OCI-LY7 (cell line): ENCODE results near the gene IZUMO2.

Experiments
- EZH2phosphoT487 ChIP-seq: fragments of 200-600 bp; sonication (generic); IDR thresholded peaks from 2 replicates; pipeline ENCODE4 v1.6.1; 2018; ENCODE audit warnings: low read depth, borderline replicate concordance, mild to moderate bottlenecking, mixed run types, antibody characterized with exemption, low read length, moderate library complexity, mixed read lengths
- TF ChIP-seq, protein P1 (sequence below): fragments of 200-600 bp; sonication (generic); conservative IDR thresholded peaks from 2 replicates; pipeline ENCODE4 v1.5.1; 2014; ENCODE audit warnings: mild to moderate bottlenecking, antibody characterized with exemption, low read length, moderate library complexity, mixed read lengths

DNA sequence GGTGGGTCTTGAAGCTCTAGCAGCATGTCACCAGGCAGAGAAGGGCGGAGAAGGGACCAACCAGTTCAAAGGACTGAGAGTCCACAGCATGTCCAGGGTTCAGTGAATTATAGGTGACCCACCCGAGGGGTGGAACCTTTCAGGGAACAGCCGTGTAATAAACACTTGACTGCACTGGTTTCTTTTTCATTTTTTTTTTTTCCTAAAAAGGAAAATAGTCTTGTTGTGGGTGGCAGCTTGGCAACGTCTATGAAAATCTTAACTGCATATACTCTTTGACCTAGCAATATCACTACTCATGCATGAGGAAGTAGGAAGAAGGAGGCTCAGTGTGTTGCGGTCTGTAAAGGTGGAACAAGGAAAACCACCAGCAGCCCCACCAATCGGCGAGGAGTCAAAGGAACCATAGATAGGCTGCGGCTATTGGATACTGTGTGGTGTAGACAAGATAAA is 27.4 kb upstream of the IZUMO2 start:
- TF ChIP-seq, protein P1, sequence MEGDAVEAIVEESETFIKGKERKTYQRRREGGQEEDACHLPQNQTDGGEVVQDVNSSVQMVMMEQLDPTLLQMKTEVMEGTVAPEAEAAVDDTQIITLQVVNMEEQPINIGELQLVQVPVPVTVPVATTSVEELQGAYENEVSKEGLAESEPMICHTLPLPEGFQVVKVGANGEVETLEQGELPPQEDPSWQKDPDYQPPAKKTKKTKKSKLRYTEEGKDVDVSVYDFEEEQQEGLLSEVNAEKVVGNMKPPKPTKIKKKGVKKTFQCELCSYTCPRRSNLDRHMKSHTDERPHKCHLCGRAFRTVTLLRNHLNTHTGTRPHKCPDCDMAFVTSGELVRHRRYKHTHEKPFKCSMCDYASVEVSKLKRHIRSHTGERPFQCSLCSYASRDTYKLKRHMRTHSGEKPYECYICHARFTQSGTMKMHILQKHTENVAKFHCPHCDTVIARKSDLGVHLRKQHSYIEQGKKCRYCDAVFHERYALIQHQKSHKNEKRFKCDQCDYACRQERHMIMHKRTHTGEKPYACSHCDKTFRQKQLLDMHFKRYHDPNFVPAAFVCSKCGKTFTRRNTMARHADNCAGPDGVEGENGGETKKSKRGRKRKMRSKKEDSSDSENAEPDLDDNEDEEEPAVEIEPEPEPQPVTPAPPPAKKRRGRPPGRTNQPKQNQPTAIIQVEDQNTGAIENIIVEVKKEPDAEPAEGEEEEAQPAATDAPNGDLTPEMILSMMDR: no peak
- TF ChIP-seq EZH2phosphoT487: no peak
